Neural cell (in vitro differentiated cells): ENCODE results near the gene PSIP1. TPM values are rescaled to one million over a fixed set of nuclear protein-coding genes. Genes with fewer than 3 reads are reported as not detected.

Experiments used
- H2AFZ ChIP-seq: fragments of 200-600, 300-800 bp; sonication (generic), shearing (Covaris generic); 2 replicates; pipeline ENCODE4 v1.6.0; 2014; ENCODE audit warnings: low read depth, mild to moderate bottlenecking, antibody characterized with exemption, low read length, moderate library complexity
- H3F3A ChIP-seq: fragments of 200-600 bp; shearing (Covaris generic); 2 replicates; pipeline ENCODE4 v1.6.1; 2016; ENCODE audit warnings: mild to moderate bottlenecking, moderate library complexity, mixed read lengths, antibody characterized with exemption, low read length; ENCODE audit not compliant: insufficient read depth, poor library complexity, severe bottlenecking
- H3K27ac ChIP-seq: fragments of 200-600, 300-800 bp; sonication (generic), shearing (Covaris generic); 2 replicates; pipeline ENCODE4 v1.5.1; 2014; ENCODE audit warnings: mild to moderate bottlenecking, low read length, moderate library complexity
- H3K27me3 ChIP-seq: fragments of 300-800, 200-600 bp; sonication (generic), shearing (Covaris generic); 2 replicates; pipeline ENCODE4 v1.6.0; 2014; ENCODE audit warnings: mild to moderate bottlenecking, low read depth, low read length, moderate library complexity; ENCODE audit not compliant: insufficient read depth
- H3K36me3 ChIP-seq: fragments of 300-800, 200-600 bp; sonication (generic), shearing (Covaris generic); 2 replicates; pipeline ENCODE4 v1.5.1; 2014; ENCODE audit warnings: mild to moderate bottlenecking, antibody characterized with exemption, low read length, moderate library complexity; ENCODE audit not compliant: insufficient read depth
- H3K4me2 ChIP-seq: fragments of 300-800, 200-600 bp; sonication (generic), shearing (Covaris generic); 2 replicates; pipeline ENCODE4 v1.6.0; 2014; ENCODE audit warnings: mild to moderate bottlenecking, low read length
- H3K4me3 ChIP-seq: fragments of 300-800, 200-600 bp; sonication (generic), shearing (Covaris generic); 2 replicates; pipeline ENCODE4 v1.5.1; 2014; ENCODE audit warnings: mild to moderate bottlenecking, low read length, moderate library complexity
- H3K79me2 ChIP-seq: fragments of 200-600 bp; shearing (Covaris generic); replicated peaks from 2 replicates; pipeline ENCODE4 v1.6.0; 2014; ENCODE audit warnings: mild to moderate bottlenecking, low read length, moderate library complexity; ENCODE audit not compliant: insufficient read depth
- H3K9ac ChIP-seq: fragments of 300-800, 200-600 bp; sonication (generic), shearing (Covaris generic); 2 replicates; pipeline ENCODE4 v1.6.1; 2016; ENCODE audit warnings: mild to moderate bottlenecking, low read length, mixed read lengths
- H3K9me2 ChIP-seq: fragments of 200-600 bp; shearing (Covaris generic); 2 replicates; pipeline ENCODE4 v1.6.1; 2016; ENCODE audit warnings: mild to moderate bottlenecking, low read length, mixed read lengths; ENCODE audit not compliant: insufficient read depth
- H3K9me3 ChIP-seq: fragments of 200-600, 300-800 bp; sonication (generic), shearing (Covaris generic); 2 replicates; pipeline ENCODE4 v1.6.1; 2016; ENCODE audit warnings: mild to moderate bottlenecking, mixed run types, low read length, moderate library complexity, mixed read lengths
- H4K20me1 ChIP-seq: fragments of 200-600 bp; shearing (Covaris generic); 2 replicates; pipeline ENCODE4 v1.6.1; 2016; ENCODE audit warnings: mild to moderate bottlenecking, mixed run types; ENCODE audit not compliant: insufficient read depth
- CTCF ChIP-seq: fragments of 450-650 bp; IDR thresholded peaks from 2 replicates; pipeline ENCODE4 v1.5.1; 2014; ENCODE audit warnings: antibody characterized with exemption, mild to moderate bottlenecking, moderate library complexity; ENCODE audit not compliant: poor library complexity, severe bottlenecking
- EP300 ChIP-seq: fragments of 450-650 bp; conservative IDR thresholded peaks from 2 replicates; pipeline ENCODE4 v1.6.1; 2014; ENCODE audit warnings: antibody characterized with exemption, mild to moderate bottlenecking, moderate library complexity; ENCODE audit not compliant: poor library complexity, severe bottlenecking
- EZH2 ChIP-seq: fragments of 200-600, 300-800 bp; shearing (Covaris generic), sonication (generic); IDR thresholded peaks from 2 replicates; pipeline ENCODE4 v1.6.1; 2014; ENCODE audit warnings: antibody characterized with exemption, low read length, borderline replicate concordance, mild to moderate bottlenecking; ENCODE audit not compliant: insufficient read depth, poor library complexity, severe bottlenecking
- MXI1 ChIP-seq: fragments of 450-650 bp; conservative IDR thresholded peaks from 2 replicates; pipeline ENCODE4 v1.6.1; 2014; ENCODE audit warnings: antibody characterized with exemption, mild to moderate bottlenecking; ENCODE audit not compliant: poor library complexity, severe bottlenecking
- POLR2AphosphoS5 ChIP-seq: IDR thresholded peaks from 2 replicates; pipeline ENCODE4 v1.6.1; 2012
- RAD21 ChIP-seq: fragments of 450-650 bp; conservative IDR thresholded peaks from 2 replicates; pipeline ENCODE4 v1.6.1; 2014; ENCODE audit warnings: antibody characterized with exemption, mild to moderate bottlenecking, moderate library complexity
- REST ChIP-seq: IDR thresholded peaks from 2 replicates; pipeline ENCODE4 v1.6.1; 2012; ENCODE audit warnings: borderline replicate concordance
- SMC3 ChIP-seq: fragments of 450-650 bp; conservative IDR thresholded peaks from 2 replicates; pipeline ENCODE4 v1.6.1; 2014; ENCODE audit warnings: antibody characterized with exemption, mild to moderate bottlenecking, moderate library complexity; ENCODE audit not compliant: poor library complexity
- TAF1 ChIP-seq: IDR thresholded peaks from 2 replicates; pipeline ENCODE4 v1.6.1; 2012; ENCODE audit warnings: low read depth
- polyA plus RNA-seq: library from polyadenylated mRNA; depleted of rRNA; stranded (reverse); fragments of >200 nt; gene quantifications from 2 replicates; pipeline ENCODE4 v1.2.3, GENCODE V29; 2014

Gene PSIP1
- polyA plus RNA-seq, 1 donor from 2014 or later: 339 TPM

GRCh38 chr9:15461601-15462000, 49.2 kb downstream of the PSIP1 start:
- peaks cover 21% of the 10 kb centered on the region for H3K36me3 ChIP-seq
- H3F3A ChIP-seq: peaks cover 3% of the 10 kb centered on the region
- H2AFZ ChIP-seq: no peak overlapping the region
- H3K4me3 ChIP-seq: no peak overlapping the region
- H3K27me3 ChIP-seq: no peaks in the 10 kb centered on the region
- no peaks in the 10 kb centered on the region for H3K79me2 ChIP-seq
- no peaks in the 10 kb centered on the region for H4K20me1 ChIP-seq
- H3K9me3 ChIP-seq: no peaks in the 10 kb centered on the region
- no peak overlapping the region for H3K9ac ChIP-seq
- no peak overlapping the region for H3K4me2 ChIP-seq
- TF ChIP-seq REST: no peak
- TF ChIP-seq CTCF: no peak
- TF ChIP-seq MXI1: no peak
- TF ChIP-seq TAF1: no peak
- TF ChIP-seq EP300: no peak
- TF ChIP-seq SMC3: no peak
- no peak for TF ChIP-seq RAD21
- no peak for TF ChIP-seq POLR2AphosphoS5
- no peak for TF ChIP-seq EZH2
- H3K9me2 ChIP-seq: no peaks in the 10 kb centered on the region
- H3K27ac ChIP-seq: no peak overlapping the region

- H3K9me3 ChIP-seq: no peaks in the 10 kb centered on the region
- TF ChIP-seq REST: no peak
- no peak for TF ChIP-seq POLR2AphosphoS5
- H4K20me1 ChIP-seq: no peaks in the 10 kb centered on the region
- peaks cover 21% of the 10 kb centered on the region for H3K36me3 ChIP-seq
- H3K9ac ChIP-seq: no peak overlapping the region
- no peak overlapping the region for H3K4me2 ChIP-seq
- no peak overlapping the region for H3K27ac ChIP-seq
- no peaks in the 10 kb centered on the region for H3K27me3 ChIP-seq
- no peak overlapping the region for H2AFZ ChIP-seq
- no peaks in the 10 kb centered on the region for H3K9me2 ChIP-seq
- no peak overlapping the region for H3K4me3 ChIP-seq
- H3F3A ChIP-seq: peaks cover 3% of the 10 kb centered on the region
- no peaks in the 10 kb centered on the region for H3K79me2 ChIP-seq
Measured at GRCh38 chr9:15461056-15461455, 49.7 kb downstream of the PSIP1 start.
